ENCODE data around the gene APBA1.

DNA sequence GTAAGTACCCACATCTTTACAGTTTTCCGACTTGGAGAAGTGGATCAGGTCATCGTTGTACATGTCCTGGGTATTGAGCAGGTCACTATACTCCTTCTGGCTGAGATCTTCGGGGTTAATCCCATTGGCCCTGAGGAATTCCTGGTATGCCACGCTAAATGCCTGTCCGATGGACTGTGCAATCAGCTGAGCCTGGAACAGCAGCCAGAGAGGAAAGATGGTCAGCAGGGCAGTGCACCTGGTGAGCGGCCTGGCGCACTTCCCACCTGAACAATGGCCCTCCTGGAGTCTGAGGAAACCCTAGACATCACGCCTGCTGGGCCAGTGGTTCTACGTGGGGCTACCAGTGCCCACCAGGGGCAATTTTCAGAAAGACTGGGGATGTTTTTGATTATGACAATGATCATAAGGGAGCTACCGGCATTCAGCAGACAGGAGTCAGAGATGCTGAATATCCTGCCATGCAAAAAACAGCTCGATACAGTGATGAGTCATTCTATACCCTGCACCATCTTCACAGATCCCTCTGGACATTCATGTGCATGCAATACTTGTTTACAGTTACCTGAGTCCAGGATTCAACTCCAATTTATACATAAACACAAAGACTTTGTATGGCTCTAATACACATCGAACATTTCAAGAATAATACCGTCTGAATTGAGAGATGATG is 219.9 kb downstream of the APBA1 start:
- TF ChIP-seq MYC (IDR thresholded peaks at IDR 0.05; ENCODE audit: low read depth, low read length) (no peak), POLR2A (IDR thresholded peaks at IDR 0.05; ENCODE audit: extremely low read depth, insufficient read length) (no peak)
- TF ChIP-seq, protein P1, sequence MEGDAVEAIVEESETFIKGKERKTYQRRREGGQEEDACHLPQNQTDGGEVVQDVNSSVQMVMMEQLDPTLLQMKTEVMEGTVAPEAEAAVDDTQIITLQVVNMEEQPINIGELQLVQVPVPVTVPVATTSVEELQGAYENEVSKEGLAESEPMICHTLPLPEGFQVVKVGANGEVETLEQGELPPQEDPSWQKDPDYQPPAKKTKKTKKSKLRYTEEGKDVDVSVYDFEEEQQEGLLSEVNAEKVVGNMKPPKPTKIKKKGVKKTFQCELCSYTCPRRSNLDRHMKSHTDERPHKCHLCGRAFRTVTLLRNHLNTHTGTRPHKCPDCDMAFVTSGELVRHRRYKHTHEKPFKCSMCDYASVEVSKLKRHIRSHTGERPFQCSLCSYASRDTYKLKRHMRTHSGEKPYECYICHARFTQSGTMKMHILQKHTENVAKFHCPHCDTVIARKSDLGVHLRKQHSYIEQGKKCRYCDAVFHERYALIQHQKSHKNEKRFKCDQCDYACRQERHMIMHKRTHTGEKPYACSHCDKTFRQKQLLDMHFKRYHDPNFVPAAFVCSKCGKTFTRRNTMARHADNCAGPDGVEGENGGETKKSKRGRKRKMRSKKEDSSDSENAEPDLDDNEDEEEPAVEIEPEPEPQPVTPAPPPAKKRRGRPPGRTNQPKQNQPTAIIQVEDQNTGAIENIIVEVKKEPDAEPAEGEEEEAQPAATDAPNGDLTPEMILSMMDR (IDR thresholded peaks at IDR 0.05; ENCODE audit: low read depth, low read length): no peak

Data from NB4 (cell line).